Kidney (tissue), 14 donors: Measurements from ENCODE around the gene TSEN34. TPM values are rescaled to one million over a fixed set of nuclear protein-coding genes. Genes with fewer than 3 reads are reported as not detected.

Experiments
- DNase-seq, 5 donors: peaks; one replicate each; pipeline ENCODE4 v3.0.0-alpha.2; 2013 to 2020
- FAIRE-seq: peaks from 2 replicates; lab custom pipeline; 2012; peaks lifted over from hg19 to GRCh38; lab: Jason Lieb, UNC
- H3K27ac ChIP-seq, 2 donors: one replicate each; pipeline ENCODE4 v1.7.0; 2013; ENCODE audit warnings: low read depth in 2 of 2, low read length in 2 of 2, inconsistent platforms in 1 of 2
- H3K27me3 ChIP-seq: one replicate; pipeline ENCODE4 v1.7.1; 2013; ENCODE audit warnings: low read length, inconsistent platforms; ENCODE audit not compliant: control insufficient read depth, insufficient read depth
- H3K36me3 ChIP-seq, 3 donors: one replicate each; pipeline versions ENCODE4 v1.7.0 to v1.7.1; 2013; ENCODE audit warnings: low read length in 3 of 3, control low read depth in 1 of 3, inconsistent platforms in 1 of 3; ENCODE audit not compliant: insufficient read depth in 3 of 3, control insufficient read depth in 2 of 3
- H3K4me1 ChIP-seq, 3 donors: one replicate each; pipeline versions ENCODE4 v1.7.0 to v1.7.1; 2013; ENCODE audit warnings: low read length in 3 of 3, inconsistent platforms in 1 of 3, low read depth in 1 of 3; ENCODE audit not compliant: control insufficient read depth in 2 of 3, insufficient read depth in 2 of 3
- H3K4me3 ChIP-seq, 3 donors: one replicate each; pipeline versions ENCODE4 v1.7.0 to v1.8.1; 2013; ENCODE audit warnings: low read length in 3 of 3, control low read depth in 1 of 3, inconsistent platforms in 1 of 3
- H3K9ac ChIP-seq, 3 donors: one replicate each; pipeline versions ENCODE4 v1.7.0 to v1.7.1; 2013; ENCODE audit warnings: low read length in 3 of 3, control low read depth in 1 of 3, inconsistent platforms in 1 of 3
- H3K9me3 ChIP-seq, 3 donors: one replicate each; pipeline versions ENCODE4 v1.7.0 to v1.7.1; 2013; ENCODE audit warnings: low read length in 3 of 3, control low read depth in 1 of 3, inconsistent platforms in 1 of 3; ENCODE audit not compliant: control insufficient read depth in 2 of 3, insufficient read depth in 1 of 3
- CTCF ChIP-seq: IDR thresholded peaks from 3 replicates; pipeline ENCODE4 v1.5.1; 2012; ENCODE audit warnings: mild to moderate bottlenecking, moderate library complexity, borderline replicate concordance; ENCODE audit not compliant: insufficient read depth; ENCODE audit errors: extremely low read depth
- intact Hi-C: fragments of 100-400 bp; cut with DNase I; formaldehyde crosslinking; loops from one replicate; pipeline ENCODE4 v1.11.1; 2022
- polyA plus RNA-seq: library from polyadenylated mRNA; stranded (reverse); fragments of 350-450 nt; fragmentation: Illumina TruSeq; extraction: RNeasy Lipid Tissue Mini Kit (QIAGEN cat#74804); gene quantifications from one replicate; pipeline ENCODE4 v1.2.3, GENCODE V29; 2014; ENCODE audit warnings: low read depth, low replicate concordance; ENCODE audit not compliant: insufficient read depth
- total RNA-seq: library from RNA; stranded (reverse); fragmentation: NEBNext Ultra II Directional; extraction: Animal tissue kit (Norgen Biotek cat#: 25700); gene quantifications from one replicate; pipeline ENCODE4 v1.2.1, GENCODE V29; 2021
- donor health status: control.
- donor health status: control.
- donor health status: control.
- donor health status: control.
- donor health status: control.
- donor health status: DM: yes; HTN: yes; CAD: no.
- donor health status: Normal renal cell carcinoma (clear cell type).

The TSEN34 gene
- total and polyA plus RNA-seq, 2 donors from 2014 or later, result 33.8 to 51.0 TPM

DNA sequence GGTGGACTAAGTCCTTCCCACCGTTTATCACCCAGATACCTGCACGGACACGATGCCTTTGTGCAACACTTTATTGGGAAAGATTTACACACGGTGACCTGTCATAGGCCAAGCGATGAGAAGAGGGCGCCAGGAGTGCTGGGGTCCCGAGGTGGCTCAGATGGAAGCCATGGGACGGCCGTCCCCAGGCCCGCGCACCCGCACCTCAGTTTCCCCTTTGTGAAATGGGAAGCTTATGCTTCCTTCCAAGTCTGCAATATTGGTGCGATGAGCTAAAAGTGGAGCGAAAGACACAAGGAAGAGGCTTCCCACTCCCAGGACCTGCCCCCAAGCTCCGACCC lies 17.8 kb upstream of the TSEN34 start:
- FAIRE-seq (no peak), DNase-seq (peak in 1 of 5 donors; percentile 63)
- intact Hi-C loops, result loop anchor here (10.0 kb wide), 1 partner anchor 61 kb away; no protein-coding TSS in a partner anchor
- H3K9ac ChIP-seq, result no peak overlapping the region
- H3K36me3 ChIP-seq, result no peaks in the 10 kb centered on the region
- H3K9me3 ChIP-seq, result no peaks in the 10 kb centered on the region
- no peak for TF ChIP-seq CTCF
- H3K27ac ChIP-seq, result peak overlapping the region in 1 of 2 donors; percentile 71
- peaks cover 0 to under 1% (median 0%) of the 10 kb centered on the region in 3 donors for H3K4me1 ChIP-seq
- H3K4me3 ChIP-seq, result peak overlapping the region in 1 of 3 donors; percentile 66
- no peaks in the 10 kb centered on the region for H3K27me3 ChIP-seq

DNA sequence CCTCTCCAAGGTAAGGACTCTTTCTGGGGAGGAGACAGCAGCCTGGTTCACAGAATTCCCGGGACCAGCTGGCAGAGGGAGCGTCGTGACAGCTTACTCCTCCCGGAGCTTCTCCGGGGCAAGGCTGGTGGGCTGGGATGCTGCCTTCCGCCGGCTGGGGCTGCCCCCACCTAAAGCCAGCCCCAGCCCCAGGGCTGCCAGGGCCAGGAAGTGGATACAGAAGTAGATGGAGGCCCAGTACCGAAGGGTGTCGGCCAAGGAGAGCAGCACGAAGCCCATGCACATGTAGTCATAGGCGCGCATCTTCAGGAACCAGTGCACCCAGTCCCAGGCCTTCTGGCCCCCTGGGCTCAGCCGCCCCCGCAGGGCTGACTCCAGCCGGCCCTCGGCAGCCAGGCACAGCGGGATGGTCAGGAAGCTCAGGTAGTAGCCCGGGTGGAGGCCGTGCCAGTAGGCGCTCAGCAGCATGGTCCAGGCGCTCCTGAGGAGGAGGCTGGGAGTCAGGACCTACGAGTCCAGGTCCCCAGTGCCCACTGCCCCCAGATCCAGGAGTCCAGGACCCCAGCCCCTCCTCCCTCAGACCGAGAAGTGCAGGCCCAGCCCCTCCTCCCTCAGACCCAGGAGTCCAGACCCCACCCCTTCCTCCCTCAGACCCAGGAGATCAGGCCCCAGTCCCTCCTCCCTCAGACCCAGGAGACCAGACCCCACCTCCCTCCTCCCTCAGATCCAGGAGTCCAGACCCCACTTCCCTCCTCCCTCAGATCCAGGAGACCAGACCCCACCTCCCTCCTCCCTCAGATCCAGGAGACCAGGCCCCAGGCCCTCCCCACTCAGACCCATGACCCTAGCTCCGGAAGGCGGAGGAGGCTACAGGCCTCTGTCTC lies 16.9 kb upstream of the TSEN34 start:
- FAIRE-seq (no peak), DNase-seq (peak in 2 of 5 donors; percentile 61 to 72)
- Histone ChIP-seq H3K9ac (no peak overlapping the region), H3K36me3 (no peaks in the 10 kb centered on the region), H3K4me3 (no peak overlapping the region), H3K4me1 (no peaks in the 10 kb centered on the region), H3K9me3 (no peaks in the 10 kb centered on the region), H3K27me3 (no peaks in the 10 kb centered on the region), H3K27ac (no peak overlapping the region)
- TF ChIP-seq CTCF, result no peak
- intact Hi-C loops, result loop anchor here (10.0 kb wide), 1 partner anchor 61 kb away; no protein-coding TSS in a partner anchor

DNA sequence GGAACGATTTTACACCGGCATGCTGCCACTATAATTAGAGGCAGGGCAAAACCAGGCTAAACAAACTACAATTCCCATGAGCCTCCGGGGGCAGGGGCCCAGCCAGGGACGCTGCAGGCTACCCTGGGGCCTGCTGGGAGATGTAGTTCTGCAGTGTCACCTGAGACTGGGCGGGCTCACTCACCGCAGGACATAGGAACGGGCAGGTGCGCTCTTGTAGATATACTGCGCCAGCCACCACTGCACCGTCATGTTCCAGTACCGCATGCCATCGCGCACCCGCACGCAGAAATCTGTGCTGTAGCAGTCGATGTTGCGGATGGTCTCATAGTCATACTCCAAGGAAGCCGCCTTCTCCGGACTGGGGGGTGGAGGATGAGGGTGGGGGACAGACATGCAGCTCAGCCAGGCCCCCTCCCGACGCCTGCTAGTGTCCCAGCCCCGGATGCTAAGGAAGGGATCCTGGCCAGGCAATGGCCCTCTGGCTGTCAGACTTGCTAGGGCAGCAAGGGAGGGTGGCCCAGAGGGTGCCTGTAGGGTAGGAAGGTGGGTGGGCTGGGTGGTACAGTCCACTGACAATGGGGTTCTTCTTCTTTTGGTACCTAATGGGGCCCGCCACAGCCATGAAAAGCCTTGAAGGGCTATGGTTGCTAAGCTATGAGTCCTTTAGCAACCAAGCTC lies 12.4 kb upstream of the TSEN34 start:
- FAIRE-seq (no peak), DNase-seq (peak in 4 of 5 donors; percentile 26 to 78 (median 52))
- Histone ChIP-seq H3K36me3 (no peaks in the 10 kb centered on the region), H3K9me3 (no peaks in the 10 kb centered on the region), H3K27ac (no peak overlapping the region), H3K4me3 (no peak overlapping the region), H3K4me1 (peaks cover 0 to 4% (median 0%) of the 10 kb centered on the region in 3 donors), H3K27me3 (no peaks in the 10 kb centered on the region), H3K9ac (no peak overlapping the region)
- TF ChIP-seq CTCF, result no peak
- intact Hi-C loops, result loop anchor here (10.0 kb wide), 1 partner anchor 56 kb away; no protein-coding TSS in a partner anchor
